OCI-LY3 (cell line): ENCODE measurements around the gene CDH23.

ENCODE experiments used
- CTCF ChIP-seq: fragments of 200-600, 300-600 bp; sonication (generic); IDR thresholded peaks from 2 replicates; pipeline ENCODE4 v1.5.1; 2014; ENCODE audit warnings: antibody characterized with exemption, low read length, low read depth
- EZH2phosphoT487 ChIP-seq: fragments of 200-600 bp; shearing (Covaris generic); IDR thresholded peaks from 2 replicates; pipeline ENCODE4 v1.6.1; 2018; ENCODE audit warnings: antibody characterized with exemption, mixed run types, low read depth

GRCh38 chr10:71623986-71624291, 227.2 kb downstream of the CDH23 start:
- TF ChIP-seq CTCF (no peak), EZH2phosphoT487 (no peak)
